Prostate gland (tissue), 2 donors: ENCODE data around the gene VSNL1. TPM values are rescaled to one million over a fixed set of nuclear protein-coding genes. Genes with fewer than 3 reads are reported as not detected.
"Not testable (repeated sequence)": the region's sequence is repeated elsewhere in the genome, so short reads cannot be mapped to it uniquely, and the experiment has no call there.

Source experiments
- DNase-seq: peaks from one replicate; pipeline ENCODE4 v3.0.0-alpha.2; 2019; ENCODE audit warnings: low spot score
- H3K27ac ChIP-seq, 2 donors: fragments of 200-600 bp; sonication (generic); 2 replicates each; pipeline ENCODE4 v1.5.1; 2017 to 2019
- H3K27me3 ChIP-seq: fragments of 200-600 bp; sonication (generic); replicated peaks from 2 replicates; pipeline ENCODE4 v1.5.1; 2019; ENCODE audit not compliant: insufficient read depth
- H3K36me3 ChIP-seq, 2 donors: fragments of 200-600 bp; sonication (generic); 1 replicate in 1 of 2; 2 replicates in 1 of 2; pipeline versions ENCODE4 v1.5.1 to v1.8.1; 2017 to 2019
- H3K4me1 ChIP-seq: fragments of 200-600 bp; sonication (generic); replicated peaks from 2 replicates; pipeline ENCODE4 v1.5.1; 2019
- H3K4me3 ChIP-seq, 2 donors: fragments of 200-600 bp; sonication (generic); 2 replicates each; pipeline ENCODE4 v1.5.1; 2017 to 2019
- H3K9me3 ChIP-seq: fragments of 200-600 bp; sonication (generic); 2 replicates; pipeline ENCODE4 v1.5.1; 2017
- POLR2A ChIP-seq: fragments of 450-650 bp; IDR thresholded peaks from one replicate; pipeline ENCODE4 v1.6.1; 2016; ENCODE audit warnings: antibody characterized with exemption, mild to moderate bottlenecking
- POLR2AphosphoS5 ChIP-seq: sonication (generic); formaldehyde crosslinking; IDR thresholded peaks from one replicate; pipeline ENCODE4 v1.6.1; 2017; ENCODE audit warnings: antibody characterized with exemption
- WGBS: methylation state at CpG from one replicate; pipeline ENCODE4 v1.1.5; 2018; 5-methylcytosine and 5-hydroxymethylcytosine counted together
- intact Hi-C: fragments of 100-400 bp; cut with DNase I; formaldehyde crosslinking; loops from one replicate; pipeline ENCODE4 v1.14.2; 2022
- total RNA-seq, 2 donors: library from RNA; depleted of rRNA; stranded (reverse); fragments of >200 nt; gene quantifications; one replicate each; pipeline ENCODE4 v1.1.0, GENCODE V29; 2016
- TF ChIP-seq, protein P1 (sequence below), 4 experiments: fragments of 200-600 bp in 2 of 4; fragments of 450-650 bp in 2 of 4; sonication (generic) in 2 of 4; IDR thresholded peaks; 1 replicate in 3 of 4; 2 replicates in 1 of 4; pipeline ENCODE4 v1.5.1; 2016 to 2019; ENCODE audit warnings: antibody characterized with exemption in 4 of 4, mild to moderate bottlenecking in 2 of 4, moderate library complexity in 2 of 4

The VSNL1 gene
- total RNA-seq, 2 donors from 2014 or later: 4.4 to 11.7 TPM

DNA sequence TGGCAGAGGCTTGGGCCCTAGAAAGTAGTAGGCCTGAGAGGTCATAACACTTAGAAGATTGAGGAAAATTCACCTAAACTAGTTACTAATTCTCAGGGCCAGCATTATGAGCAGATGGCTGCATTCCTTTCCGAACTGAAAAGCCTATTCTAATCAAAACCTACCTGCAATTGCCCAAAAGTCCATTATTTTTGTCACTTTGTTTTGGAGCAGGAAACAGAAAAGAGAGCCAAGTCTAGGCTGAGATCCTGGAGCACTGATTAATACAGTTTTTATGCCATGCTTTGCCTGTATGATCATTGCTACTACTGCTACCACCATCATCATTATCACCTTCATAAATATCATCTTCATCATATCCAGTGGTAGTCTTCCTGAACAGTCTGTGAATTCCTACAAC lies 14.7 kb downstream of the VSNL1 start:
- Histone ChIP-seq H3K9me3 (no peaks in the 10 kb centered on the region), H3K4me3 (no peak overlapping the region), H3K27me3 (no peaks in the 10 kb centered on the region), H3K27ac (no peak overlapping the region), H3K36me3 (no peaks in the 10 kb centered on the region), H3K4me1 (no peaks in the 10 kb centered on the region)
- TF ChIP-seq, protein P1, sequence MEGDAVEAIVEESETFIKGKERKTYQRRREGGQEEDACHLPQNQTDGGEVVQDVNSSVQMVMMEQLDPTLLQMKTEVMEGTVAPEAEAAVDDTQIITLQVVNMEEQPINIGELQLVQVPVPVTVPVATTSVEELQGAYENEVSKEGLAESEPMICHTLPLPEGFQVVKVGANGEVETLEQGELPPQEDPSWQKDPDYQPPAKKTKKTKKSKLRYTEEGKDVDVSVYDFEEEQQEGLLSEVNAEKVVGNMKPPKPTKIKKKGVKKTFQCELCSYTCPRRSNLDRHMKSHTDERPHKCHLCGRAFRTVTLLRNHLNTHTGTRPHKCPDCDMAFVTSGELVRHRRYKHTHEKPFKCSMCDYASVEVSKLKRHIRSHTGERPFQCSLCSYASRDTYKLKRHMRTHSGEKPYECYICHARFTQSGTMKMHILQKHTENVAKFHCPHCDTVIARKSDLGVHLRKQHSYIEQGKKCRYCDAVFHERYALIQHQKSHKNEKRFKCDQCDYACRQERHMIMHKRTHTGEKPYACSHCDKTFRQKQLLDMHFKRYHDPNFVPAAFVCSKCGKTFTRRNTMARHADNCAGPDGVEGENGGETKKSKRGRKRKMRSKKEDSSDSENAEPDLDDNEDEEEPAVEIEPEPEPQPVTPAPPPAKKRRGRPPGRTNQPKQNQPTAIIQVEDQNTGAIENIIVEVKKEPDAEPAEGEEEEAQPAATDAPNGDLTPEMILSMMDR (IDR thresholded peaks at IDR 0.05): no peak
- intact Hi-C loops: no loop called here
- 52% methylated on average over 1 of the region's 1 CpG for WGBS
- no peak for DNase-seq

DNA sequence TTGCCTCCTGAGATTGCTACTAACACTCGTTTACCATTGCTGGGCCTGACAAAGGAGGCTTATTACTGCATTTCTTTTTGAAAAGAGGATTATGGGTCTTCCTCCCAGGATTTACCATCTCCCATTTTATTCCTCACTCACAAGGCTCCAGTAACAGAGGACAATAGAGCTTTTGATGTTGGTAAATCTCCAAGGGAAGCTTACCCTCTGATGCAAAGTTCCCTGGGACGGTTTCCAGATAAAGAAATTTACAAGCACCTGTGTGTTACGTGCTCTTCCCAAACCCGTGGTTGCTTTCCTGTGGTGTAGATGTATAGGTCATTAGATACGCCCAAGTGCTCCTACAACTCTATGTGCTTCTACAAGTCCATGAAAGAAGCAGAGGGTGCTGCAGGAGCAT lies 17.1 kb downstream of the VSNL1 start:
- intact Hi-C loops: no loop called here

DNA sequence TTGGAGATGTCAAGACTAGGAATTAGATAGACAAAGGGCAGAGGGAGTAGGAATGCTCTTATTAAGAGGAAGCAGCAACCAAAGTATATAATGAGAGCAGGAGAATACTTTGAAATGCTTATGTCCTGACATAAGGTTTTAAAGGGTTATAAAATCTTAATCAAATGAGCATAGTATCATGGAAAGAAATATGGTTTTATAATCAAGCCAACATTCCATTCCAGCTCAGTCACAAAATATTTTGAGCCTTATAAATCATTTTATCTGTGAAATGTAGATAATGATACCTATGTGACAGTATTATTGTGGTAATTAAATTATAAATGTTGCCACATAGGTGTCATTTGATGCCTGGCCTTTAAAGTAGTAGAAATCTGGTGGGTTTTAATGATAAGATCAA lies 17.6 kb downstream of the VSNL1 start:
- TF ChIP-seq POLR2A: no peak
- TF ChIP-seq, protein P1 (IDR thresholded peaks at IDR 0.05): no peak
- TF ChIP-seq POLR2AphosphoS5: no peak
- no peak for DNase-seq
- Histone ChIP-seq H3K36me3 (no peaks in the 10 kb centered on the region), H3K9me3 (no peaks in the 10 kb centered on the region), H3K4me3 (no peak overlapping the region), H3K27me3 (no peaks in the 10 kb centered on the region), H3K4me1 (no peaks in the 10 kb centered on the region), H3K27ac (no peak overlapping the region)
- intact Hi-C loops: no loop called here

More for the DNA sequence above, 17.1 kb downstream of the VSNL1 start:
- Histone ChIP-seq H3K9me3 (no peaks in the 10 kb centered on the region), H3K27ac (no peak overlapping the region), H3K36me3 (no peaks in the 10 kb centered on the region), H3K4me1 (no peaks in the 10 kb centered on the region), H3K4me3 (no peak overlapping the region), H3K27me3 (no peaks in the 10 kb centered on the region)
- peak; percentile 55 for DNase-seq
- TF ChIP-seq POLR2A (no peak), POLR2AphosphoS5 (peak; percentile 62)
- TF ChIP-seq, protein P1 (IDR thresholded peaks at IDR 0.05): no peak
- 24% methylated on average over 5 of the region's 5 CpGs for WGBS

DNA sequence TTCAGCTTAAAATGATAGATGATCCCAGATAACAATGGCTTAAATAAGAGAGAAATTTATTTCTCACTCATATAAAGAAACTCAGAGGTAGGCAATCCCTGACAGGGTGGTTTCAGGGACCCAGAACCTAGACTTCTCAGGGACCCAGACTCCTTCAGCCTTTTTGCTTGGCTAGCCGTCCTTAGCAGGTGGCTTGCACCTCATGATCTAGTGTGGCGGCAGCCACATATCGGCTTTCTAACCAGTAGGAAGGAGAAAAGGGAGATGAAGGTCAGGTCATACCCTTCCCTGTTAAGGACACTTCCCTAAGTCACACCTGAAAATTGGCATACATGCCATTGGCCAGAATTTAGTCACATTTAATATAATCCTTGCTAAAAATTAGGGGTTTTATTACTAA lies 18.4 kb downstream of the VSNL1 start:
- no peak for TF ChIP-seq POLR2A
- H3K27ac ChIP-seq: no peak overlapping the region
- H3K4me3 ChIP-seq: no peak overlapping the region
- no peaks in the 10 kb centered on the region for H3K27me3 ChIP-seq
- no peaks in the 10 kb centered on the region for H3K36me3 ChIP-seq
- no peaks in the 10 kb centered on the region for H3K4me1 ChIP-seq
- 89% methylated on average over 3 of the region's 3 CpGs for WGBS
- intact Hi-C loops: no loop called here
- H3K9me3 ChIP-seq: no peaks in the 10 kb centered on the region
- no peak for DNase-seq

DNA sequence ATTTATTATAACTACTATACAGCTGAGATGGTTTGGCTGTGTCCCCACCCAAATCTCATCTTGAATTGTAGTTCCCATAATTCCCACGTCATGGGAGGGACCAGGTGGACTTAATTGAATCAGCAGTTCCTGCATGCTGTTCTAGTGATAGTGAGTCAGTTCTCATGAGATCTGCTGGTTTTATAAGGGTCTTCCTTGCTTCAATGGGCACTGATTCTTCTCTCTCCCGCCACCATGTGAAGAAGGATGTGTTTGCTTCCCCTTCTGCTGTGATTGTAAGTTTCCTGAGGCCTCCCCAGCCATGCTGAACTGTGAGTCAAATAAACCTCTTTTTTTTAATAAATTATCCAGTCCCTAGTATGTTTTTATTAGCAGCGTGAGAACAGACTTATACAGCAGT lies 25.2 kb downstream of the VSNL1 start:
- H3K4me3 ChIP-seq, H3K36me3 ChIP-seq, H3K4me1 ChIP-seq, H3K27ac ChIP-seq, DNase-seq, intact Hi-C loops, H3K27me3 ChIP-seq, H3K9me3 ChIP-seq: not testable (repeated sequence)
- 87% methylated on average over 3 of the region's 3 CpGs for WGBS

DNA sequence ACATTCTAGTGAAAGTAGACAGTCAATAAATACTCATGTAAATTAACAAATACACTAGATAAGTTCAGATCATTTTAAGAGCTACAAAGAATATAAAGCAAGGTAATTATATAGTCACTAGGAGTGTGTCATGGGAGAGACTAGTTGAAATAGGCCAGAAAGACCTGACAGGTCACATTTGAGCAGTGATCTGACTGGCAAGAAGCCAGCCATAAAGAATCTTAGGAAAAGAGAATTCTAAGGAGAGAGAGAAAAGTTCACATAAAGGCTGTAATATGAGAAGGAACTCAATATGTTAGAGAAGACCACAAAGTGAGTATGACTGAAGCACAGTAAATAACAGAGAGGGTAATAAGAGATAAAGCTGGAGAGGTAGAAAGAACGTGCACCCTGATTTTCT lies 31.2 kb downstream of the VSNL1 start:
- 13% methylated on average over 1 of the region's 1 CpG for WGBS
- no peaks in the 10 kb centered on the region for H3K27me3 ChIP-seq
- TF ChIP-seq, protein P1 (IDR thresholded peaks at IDR 0.05): no peak
- TF ChIP-seq POLR2A: no peak
- TF ChIP-seq POLR2AphosphoS5: no peak
- no peaks in the 10 kb centered on the region for H3K9me3 ChIP-seq
- intact Hi-C loops: no loop called here
- DNase-seq: no peak
- H3K4me1 ChIP-seq: no peaks in the 10 kb centered on the region
- no peak overlapping the region for H3K4me3 ChIP-seq
- no peaks in the 10 kb centered on the region for H3K36me3 ChIP-seq
- H3K27ac ChIP-seq: no peak overlapping the region
